ENCODE data around the gene ZNF335.

The ZNF335 gene

GRCh38 chr20:46000262-46000996 is 28.4 kb upstream of the ZNF335 start:
- no peak overlapping the region for H3K27ac ChIP-seq (replicated peaks)

GRCh38 chr20:45999557-46000261 is 27.7 kb upstream of the ZNF335 start:
- TF ChIP-seq, protein P1, sequence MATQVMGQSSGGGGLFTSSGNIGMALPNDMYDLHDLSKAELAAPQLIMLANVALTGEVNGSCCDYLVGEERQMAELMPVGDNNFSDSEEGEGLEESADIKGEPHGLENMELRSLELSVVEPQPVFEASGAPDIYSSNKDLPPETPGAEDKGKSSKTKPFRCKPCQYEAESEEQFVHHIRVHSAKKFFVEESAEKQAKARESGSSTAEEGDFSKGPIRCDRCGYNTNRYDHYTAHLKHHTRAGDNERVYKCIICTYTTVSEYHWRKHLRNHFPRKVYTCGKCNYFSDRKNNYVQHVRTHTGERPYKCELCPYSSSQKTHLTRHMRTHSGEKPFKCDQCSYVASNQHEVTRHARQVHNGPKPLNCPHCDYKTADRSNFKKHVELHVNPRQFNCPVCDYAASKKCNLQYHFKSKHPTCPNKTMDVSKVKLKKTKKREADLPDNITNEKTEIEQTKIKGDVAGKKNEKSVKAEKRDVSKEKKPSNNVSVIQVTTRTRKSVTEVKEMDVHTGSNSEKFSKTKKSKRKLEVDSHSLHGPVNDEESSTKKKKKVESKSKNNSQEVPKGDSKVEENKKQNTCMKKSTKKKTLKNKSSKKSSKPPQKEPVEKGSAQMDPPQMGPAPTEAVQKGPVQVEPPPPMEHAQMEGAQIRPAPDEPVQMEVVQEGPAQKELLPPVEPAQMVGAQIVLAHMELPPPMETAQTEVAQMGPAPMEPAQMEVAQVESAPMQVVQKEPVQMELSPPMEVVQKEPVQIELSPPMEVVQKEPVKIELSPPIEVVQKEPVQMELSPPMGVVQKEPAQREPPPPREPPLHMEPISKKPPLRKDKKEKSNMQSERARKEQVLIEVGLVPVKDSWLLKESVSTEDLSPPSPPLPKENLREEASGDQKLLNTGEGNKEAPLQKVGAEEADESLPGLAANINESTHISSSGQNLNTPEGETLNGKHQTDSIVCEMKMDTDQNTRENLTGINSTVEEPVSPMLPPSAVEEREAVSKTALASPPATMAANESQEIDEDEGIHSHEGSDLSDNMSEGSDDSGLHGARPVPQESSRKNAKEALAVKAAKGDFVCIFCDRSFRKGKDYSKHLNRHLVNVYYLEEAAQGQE (IDR thresholded peaks at IDR 0.05; ENCODE audit: insufficient replicate concordance, low read depth) = no peak
- TF ChIP-seq POLR2AphosphoS5 (IDR thresholded peaks at IDR 0.05; ENCODE audit: low read depth) = no peak
- TF ChIP-seq GABPA (IDR thresholded peaks at IDR 0.05; ENCODE audit: low read depth) = no peak
- TF ChIP-seq, protein P2, sequence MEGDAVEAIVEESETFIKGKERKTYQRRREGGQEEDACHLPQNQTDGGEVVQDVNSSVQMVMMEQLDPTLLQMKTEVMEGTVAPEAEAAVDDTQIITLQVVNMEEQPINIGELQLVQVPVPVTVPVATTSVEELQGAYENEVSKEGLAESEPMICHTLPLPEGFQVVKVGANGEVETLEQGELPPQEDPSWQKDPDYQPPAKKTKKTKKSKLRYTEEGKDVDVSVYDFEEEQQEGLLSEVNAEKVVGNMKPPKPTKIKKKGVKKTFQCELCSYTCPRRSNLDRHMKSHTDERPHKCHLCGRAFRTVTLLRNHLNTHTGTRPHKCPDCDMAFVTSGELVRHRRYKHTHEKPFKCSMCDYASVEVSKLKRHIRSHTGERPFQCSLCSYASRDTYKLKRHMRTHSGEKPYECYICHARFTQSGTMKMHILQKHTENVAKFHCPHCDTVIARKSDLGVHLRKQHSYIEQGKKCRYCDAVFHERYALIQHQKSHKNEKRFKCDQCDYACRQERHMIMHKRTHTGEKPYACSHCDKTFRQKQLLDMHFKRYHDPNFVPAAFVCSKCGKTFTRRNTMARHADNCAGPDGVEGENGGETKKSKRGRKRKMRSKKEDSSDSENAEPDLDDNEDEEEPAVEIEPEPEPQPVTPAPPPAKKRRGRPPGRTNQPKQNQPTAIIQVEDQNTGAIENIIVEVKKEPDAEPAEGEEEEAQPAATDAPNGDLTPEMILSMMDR (IDR thresholded peaks at IDR 0.05; ENCODE audit: insufficient read depth, low read length) = no peak
- TF ChIP-seq SPI1 (IDR thresholded peaks at IDR 0.05; ENCODE audit: borderline replicate concordance, low read depth) = no peak
- no peak for DNase-seq (ENCODE audit: low read depth in 1 of 2, low spot score in 1 of 2)
- Histone ChIP-seq H3K27me3 (ENCODE audit: insufficient read depth, poor library complexity, severe bottlenecking) (peaks cover 4% of the 10 kb centered on the region), H3K27ac (replicated peaks) (no peak overlapping the region), H3K4me3 (replicated peaks; ENCODE audit: insufficient read depth, low read length) (no peak overlapping the region)

More at GRCh38 chr20:46000262-46000996, 28.4 kb upstream of the ZNF335 start:
- Histone ChIP-seq H3K27me3 (ENCODE audit: insufficient read depth, poor library complexity, severe bottlenecking) (peaks cover 4% of the 10 kb centered on the region), H3K4me3 (replicated peaks; ENCODE audit: insufficient read depth, low read length) (no peak overlapping the region)
- DNase-seq (ENCODE audit: low read depth in 1 of 2, low spot score in 1 of 2) = peak in 1 of 2 experiments; percentile 27
- TF ChIP-seq, protein P1 (IDR thresholded peaks at IDR 0.05; ENCODE audit: insufficient replicate concordance, low read depth) = no peak

GRCh38 chr20:45998761-45999160 is 26.8 kb upstream of the ZNF335 start:
- peak; percentile 51; the same call in 1 of the 2 replicates for TF ChIP-seq POLR2AphosphoS5 (IDR thresholded peaks at IDR 0.05; ENCODE audit: low read depth)
- TF ChIP-seq SPI1 (IDR thresholded peaks at IDR 0.05; ENCODE audit: borderline replicate concordance, low read depth) = peak; percentile 91
- TF ChIP-seq, protein P1 (IDR thresholded peaks at IDR 0.05; ENCODE audit: insufficient replicate concordance, low read depth) = no peak
- H3K4me3 ChIP-seq (replicated peaks; ENCODE audit: insufficient read depth, low read length) = no peak overlapping the region
- peak overlapping the region; percentile 70 for H3K27ac ChIP-seq (replicated peaks)
- peak; percentile 71 to 88 for DNase-seq (ENCODE audit: low read depth in 1 of 2, low spot score in 1 of 2)
- H3K27me3 ChIP-seq (ENCODE audit: insufficient read depth, poor library complexity, severe bottlenecking) = peaks cover 4% of the 10 kb centered on the region

GRCh38 chr20:45998337-45998736 is 26.3 kb upstream of the ZNF335 start:
- TF ChIP-seq SPI1 (IDR thresholded peaks at IDR 0.05; ENCODE audit: borderline replicate concordance, low read depth) = peak; percentile 89
- TF ChIP-seq, protein P2 (IDR thresholded peaks at IDR 0.05; ENCODE audit: insufficient read depth, low read length) = no peak
- DNase-seq (ENCODE audit: low read depth in 1 of 2, low spot score in 1 of 2) = peak; percentile 72 to 86
- Histone ChIP-seq H3K4me3 (replicated peaks; ENCODE audit: insufficient read depth, low read length) (no peak overlapping the region), H3K27me3 (ENCODE audit: insufficient read depth, poor library complexity, severe bottlenecking) (peaks cover 4% of the 10 kb centered on the region), H3K27ac (replicated peaks) (peak overlapping the region; percentile 70)
